ENCODE measurements around the gene SEPTIN5. TPM values are rescaled to one million over a fixed set of nuclear protein-coding genes. Genes with fewer than 3 reads are reported as not detected.
A peak's percentile ranks its signal among the peaks of the same experiment; 100 is the strongest.

Gene SEPTIN5
- total and polyA plus RNA-seq, 9 of the 15 experiments (the other 6 are each of a cell fraction or from before 2014, with no cell fraction given), result 0.03 to 195 (median 119) TPM

DNA sequence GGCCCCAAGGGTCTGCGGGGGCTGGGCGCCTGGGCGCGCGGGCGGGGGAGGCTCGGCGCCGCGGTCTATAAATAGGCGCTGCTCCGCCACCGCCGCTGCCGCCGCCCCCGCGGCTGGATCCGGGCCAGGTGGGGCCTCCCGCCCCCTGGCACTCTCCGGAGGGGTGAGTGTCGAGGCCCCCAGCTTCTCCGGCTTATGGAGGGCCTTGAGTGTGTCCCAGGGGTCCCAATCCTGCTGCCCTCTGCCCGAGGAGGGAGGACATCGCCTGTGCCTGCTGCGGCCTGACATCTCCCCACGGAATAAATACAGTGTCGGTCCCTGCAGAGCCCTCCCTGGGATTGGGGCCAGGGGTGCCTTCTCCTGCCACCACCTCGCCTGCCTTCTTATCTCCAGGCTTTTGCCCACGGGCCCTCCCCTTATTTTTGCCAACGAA, 4.8 kb downstream of the SEPTIN5 start (continued):
- TF ChIP-seq SRSF9 (IDR thresholded peaks at IDR 0.05; ENCODE audit: borderline replicate concordance, low read depth, low read length), result no peak
- TF ChIP-seq, protein P1, sequence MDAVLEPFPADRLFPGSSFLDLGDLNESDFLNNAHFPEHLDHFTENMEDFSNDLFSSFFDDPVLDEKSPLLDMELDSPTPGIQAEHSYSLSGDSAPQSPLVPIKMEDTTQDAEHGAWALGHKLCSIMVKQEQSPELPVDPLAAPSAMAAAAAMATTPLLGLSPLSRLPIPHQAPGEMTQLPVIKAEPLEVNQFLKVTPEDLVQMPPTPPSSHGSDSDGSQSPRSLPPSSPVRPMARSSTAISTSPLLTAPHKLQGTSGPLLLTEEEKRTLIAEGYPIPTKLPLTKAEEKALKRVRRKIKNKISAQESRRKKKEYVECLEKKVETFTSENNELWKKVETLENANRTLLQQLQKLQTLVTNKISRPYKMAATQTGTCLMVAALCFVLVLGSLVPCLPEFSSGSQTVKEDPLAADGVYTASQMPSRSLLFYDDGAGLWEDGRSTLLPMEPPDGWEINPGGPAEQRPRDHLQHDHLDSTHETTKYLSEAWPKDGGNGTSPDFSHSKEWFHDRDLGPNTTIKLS (IDR thresholded peaks at IDR 0.05; ENCODE audit: borderline replicate concordance, low read depth), result no peak
- TF ChIP-seq, protein P2, sequence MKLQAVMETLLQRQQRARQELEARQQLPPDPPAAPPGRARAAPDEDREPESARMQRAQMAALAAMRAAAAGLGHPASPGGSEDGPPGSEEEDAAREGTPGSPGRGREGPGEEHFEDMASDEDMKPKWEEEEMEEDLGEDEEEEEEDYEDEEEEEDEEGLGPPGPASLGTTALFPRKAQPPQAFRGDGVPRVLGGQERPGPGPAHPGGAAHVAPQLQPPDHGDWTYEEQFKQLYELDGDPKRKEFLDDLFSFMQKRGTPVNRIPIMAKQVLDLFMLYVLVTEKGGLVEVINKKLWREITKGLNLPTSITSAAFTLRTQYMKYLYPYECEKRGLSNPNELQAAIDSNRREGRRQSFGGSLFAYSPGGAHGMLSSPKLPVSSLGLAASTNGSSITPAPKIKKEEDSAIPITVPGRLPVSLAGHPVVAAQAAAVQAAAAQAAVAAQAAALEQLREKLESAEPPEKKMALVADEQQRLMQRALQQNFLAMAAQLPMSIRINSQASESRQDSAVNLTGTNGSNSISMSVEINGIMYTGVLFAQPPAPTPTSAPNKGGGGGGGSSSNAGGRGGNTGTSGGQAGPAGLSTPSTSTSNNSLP (IDR thresholded peaks at IDR 0.05; ENCODE audit: borderline replicate concordance, low read depth, low read length), result peak; percentile 24; the same call in 1 of the 2 replicates
- TF ChIP-seq, protein P3, sequence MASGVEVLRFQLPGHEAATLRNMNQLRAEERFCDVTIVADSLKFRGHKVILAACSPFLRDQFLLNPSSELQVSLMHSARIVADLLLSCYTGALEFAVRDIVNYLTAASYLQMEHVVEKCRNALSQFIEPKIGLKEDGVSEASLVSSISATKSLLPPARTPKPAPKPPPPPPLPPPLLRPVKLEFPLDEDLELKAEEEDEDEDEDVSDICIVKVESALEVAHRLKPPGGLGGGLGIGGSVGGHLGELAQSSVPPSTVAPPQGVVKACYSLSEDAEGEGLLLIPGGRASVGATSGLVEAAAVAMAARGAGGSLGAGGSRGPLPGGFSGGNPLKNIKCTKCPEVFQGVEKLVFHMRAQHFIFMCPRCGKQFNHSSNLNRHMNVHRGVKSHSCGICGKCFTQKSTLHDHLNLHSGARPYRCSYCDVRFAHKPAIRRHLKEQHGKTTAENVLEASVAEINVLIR (CRISPR knock-in tag; IDR thresholded peaks at IDR 0.05), result no peak
